Amniotic stem cell (primary cell): Measurements from ENCODE around the gene WSB2.

Experiments
- DNase-seq: peaks from one replicate; lab custom pipeline; 2025; lab: John Stamatoyannopoulos, UW

WSB2 gene

DNA sequence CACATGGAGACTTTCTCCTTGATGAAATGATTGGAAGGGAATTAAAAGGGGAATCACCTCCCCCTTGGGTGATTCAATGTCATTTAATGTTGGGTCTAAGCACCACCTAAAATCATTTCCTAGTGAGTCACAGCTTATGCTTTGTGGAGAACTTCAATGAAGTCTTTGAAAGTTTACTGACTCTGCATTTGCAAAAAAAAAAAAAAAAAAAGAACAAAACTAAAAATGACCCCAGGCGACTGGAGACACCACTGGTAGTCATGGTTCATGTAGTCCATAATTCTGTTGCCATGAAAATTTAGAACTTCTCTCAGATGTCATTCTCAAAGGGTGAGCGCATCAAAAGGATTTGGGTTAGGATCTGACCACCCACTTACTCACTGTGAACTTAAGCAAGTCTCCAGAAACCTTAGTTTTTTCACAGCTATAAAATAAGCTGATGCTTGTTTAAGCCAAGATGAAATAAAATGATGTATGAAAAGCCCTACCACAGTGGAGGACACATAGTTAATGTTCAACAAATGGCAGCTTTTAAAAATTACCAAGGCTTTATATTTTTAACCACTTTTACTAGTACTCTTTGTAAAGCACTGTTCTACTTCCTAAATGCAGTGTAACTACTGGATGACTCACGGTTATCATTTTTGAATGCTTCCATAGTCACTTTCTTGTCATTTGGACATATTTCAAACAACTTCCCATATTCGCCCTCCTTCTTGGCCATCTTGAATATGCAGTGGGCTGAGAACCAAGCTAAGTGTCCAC lies 74.1 kb downstream of the WSB2 start:
- no peak for DNase-seq

- no peak for DNase-seq
These were observed 75.8 kb downstream of the WSB2 start for GRCh38 chr12:117985182-117985581.
